ENCODE measurements around the gene RLN2.

GRCh38 chr9:5292141-5292540 is 12.4 kb downstream of the RLN2 start:
- TF ChIP-seq CTCF (conservative IDR thresholded peaks at IDR 0.05; ENCODE audit: low read length) (no peak), EZH2phosphoT487 (IDR thresholded peaks at IDR 0.05; ENCODE audit: borderline replicate concordance, low read depth, low read length) (no peak)
